ENCODE measurements around the gene CAPNS1. TPM values are rescaled to one million over a fixed set of nuclear protein-coding genes. Genes with fewer than 3 reads are reported as not detected.

The CAPNS1 gene
- 100 to 1,000 TPM; 529 to 603 (median 569) TPM for polyA plus RNA-seq (ENCODE audit: insufficient read length in 3 of 3)

GRCh38 chr19:36139473-36140303 lies at the start of gene CAPNS1:
Gene CAPNS1, plus strand, starts transcription at chr19:36140066. Its CDS starts 946 bp downstream, at chr19:36141012.
- DNase-seq (ENCODE audit: low read depth in 3 of 3, low spot score in 2 of 3) = peak; percentile 90 to 95 (median 94)

GRCh38 chr19:36090910-36091695 lies 48.8 kb upstream of the CAPNS1 start:
- DNase-seq (ENCODE audit: low read depth in 3 of 3, low spot score in 2 of 3) = no peak

GRCh38 chr19:36092566-36092965 lies 47.3 kb upstream of the CAPNS1 start:
- no peak for DNase-seq (ENCODE audit: low read depth in 3 of 3, low spot score in 2 of 3)

GRCh38 chr19:36093146-36093662 lies 46.7 kb upstream of the CAPNS1 start:
- no peak for DNase-seq (ENCODE audit: low read depth in 3 of 3, low spot score in 2 of 3)

- DNase-seq (ENCODE audit: low read depth in 3 of 3, low spot score in 2 of 3) = no peak
Measured at GRCh38 chr19:36093687-36094086, 46.2 kb upstream of the CAPNS1 start.

GRCh38 chr19:36097036-36097435 lies 42.8 kb upstream of the CAPNS1 start:
- no peak for DNase-seq (ENCODE audit: low read depth in 3 of 3, low spot score in 2 of 3)

- no peak for DNase-seq (ENCODE audit: low read depth in 3 of 3, low spot score in 2 of 3)
Measured at GRCh38 chr19:36099166-36099785, 40.6 kb upstream of the CAPNS1 start.

GRCh38 chr19:36100476-36100875 lies 39.4 kb upstream of the CAPNS1 start:
- DNase-seq (ENCODE audit: low read depth in 3 of 3, low spot score in 2 of 3) = no peak

- no peak for DNase-seq (ENCODE audit: low read depth in 3 of 3, low spot score in 2 of 3)
Measured at GRCh38 chr19:36101550-36102327, 38.1 kb upstream of the CAPNS1 start.

GRCh38 chr19:36103040-36103626 lies 36.7 kb upstream of the CAPNS1 start:
- DNase-seq (ENCODE audit: low read depth in 3 of 3, low spot score in 2 of 3) = no peak

DNA sequence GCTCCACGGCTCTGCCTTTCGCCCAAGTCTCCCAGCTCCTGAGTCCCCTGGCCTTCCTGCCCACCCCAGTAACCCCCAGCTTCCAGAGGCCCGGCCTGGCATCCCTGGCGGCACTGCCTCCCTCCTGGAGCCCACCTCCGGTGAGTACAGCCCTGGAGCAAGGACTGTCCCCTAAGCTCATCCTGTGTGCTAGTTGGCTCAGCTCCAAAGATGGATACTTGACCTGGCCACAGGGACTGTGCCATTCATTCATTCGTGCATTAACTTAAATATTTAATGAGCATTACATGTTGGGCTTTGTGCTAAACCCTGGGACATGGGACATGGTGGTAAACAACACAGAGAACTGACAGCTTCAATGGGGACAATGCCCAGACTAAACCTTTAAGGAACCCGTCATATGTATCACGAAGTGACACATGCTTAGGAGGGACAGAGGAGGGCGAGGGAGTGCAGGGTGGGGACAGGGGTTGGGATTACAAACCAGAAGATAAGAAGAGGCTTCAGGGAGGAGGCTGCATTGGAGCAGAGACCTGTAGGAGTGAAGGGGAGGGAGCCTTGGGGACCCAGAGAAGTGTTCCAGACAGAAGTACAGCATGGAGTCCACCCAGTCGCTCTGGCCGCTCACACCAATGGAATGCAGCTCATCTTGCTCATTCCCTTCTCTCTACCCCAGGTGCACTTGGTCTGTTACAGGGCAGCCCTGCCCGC lies 35.9 kb upstream of the CAPNS1 start:
- no peak for DNase-seq (ENCODE audit: low read depth in 3 of 3, low spot score in 2 of 3)

DNA sequence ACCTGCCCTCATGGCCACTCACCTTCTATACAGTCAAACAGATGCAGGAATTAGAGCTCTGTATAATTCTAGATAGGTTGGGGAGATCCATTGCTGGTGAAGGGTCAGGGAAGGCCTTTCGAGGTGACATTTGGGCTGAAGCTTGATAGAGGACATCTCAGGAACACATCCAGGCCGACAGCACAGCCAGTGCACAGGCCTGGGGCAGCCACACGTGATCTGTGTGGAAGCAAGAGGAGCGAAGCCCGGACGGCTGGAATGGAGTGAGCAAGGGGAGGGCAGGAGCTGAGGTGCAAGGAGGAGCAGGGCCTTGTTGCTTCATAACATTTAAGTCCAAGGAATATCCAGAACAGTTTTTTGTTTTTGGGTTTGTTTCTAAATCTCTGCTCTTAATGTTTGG lies 33.4 kb upstream of the CAPNS1 start:
- no peak for DNase-seq (ENCODE audit: low read depth in 3 of 3, low spot score in 2 of 3)

DNA sequence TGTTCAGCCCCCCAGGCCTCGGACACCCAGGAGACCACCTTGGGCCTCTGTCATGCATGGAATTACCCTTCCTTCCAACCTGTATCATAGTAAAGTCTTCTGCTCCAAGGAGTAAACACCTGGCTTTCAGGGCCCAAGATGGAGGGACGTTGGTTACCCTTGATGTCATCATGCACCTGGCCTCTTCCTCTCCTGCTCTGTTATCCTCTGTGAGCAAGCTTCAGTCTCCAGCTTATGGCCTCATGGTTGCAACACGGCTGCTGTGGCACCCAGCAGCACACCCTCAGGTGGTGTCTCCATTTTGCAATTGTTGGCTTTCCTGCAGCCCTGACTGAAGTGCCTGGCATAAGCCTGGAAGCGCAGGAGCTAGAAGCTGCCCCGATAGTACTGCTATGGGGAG lies 32.9 kb upstream of the CAPNS1 start:
- DNase-seq (ENCODE audit: low read depth in 3 of 3, low spot score in 2 of 3) = no peak

DNA sequence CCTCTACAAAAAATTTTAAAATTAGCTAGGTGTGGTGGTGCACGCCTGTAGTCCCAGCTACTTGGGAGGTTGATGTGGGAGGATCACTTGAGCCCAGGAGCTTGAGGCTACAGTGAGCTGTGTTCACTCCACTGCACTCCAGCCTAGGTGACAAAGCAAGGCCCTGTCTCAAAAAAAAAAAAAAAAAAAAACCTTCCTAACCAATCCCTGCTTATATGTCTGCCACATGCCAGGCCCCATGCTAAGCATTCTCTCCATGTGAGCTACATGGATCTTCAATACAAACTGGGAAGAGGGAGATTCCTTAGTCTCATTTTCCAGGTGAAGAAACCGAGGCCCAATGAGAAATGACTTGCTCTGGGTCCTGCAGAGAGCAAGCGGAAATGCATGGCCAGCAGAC lies 31.2 kb upstream of the CAPNS1 start:
- no peak for DNase-seq (ENCODE audit: low read depth in 3 of 3, low spot score in 2 of 3)

- DNase-seq (ENCODE audit: low read depth in 3 of 3, low spot score in 2 of 3) = no peak
Measured at GRCh38 chr19:36110487-36111199, 29.2 kb upstream of the CAPNS1 start, which contains the start of gene OVOL3. Gene OVOL3, plus strand, starts transcription at chr19:36111143. Its CDS starts 60 bp downstream, at chr19:36111203.

- no peak for DNase-seq (ENCODE audit: low read depth in 3 of 3, low spot score in 2 of 3)
Measured at GRCh38 chr19:36111200-36111539, 28.7 kb upstream of the CAPNS1 start.

- DNase-seq (ENCODE audit: low read depth in 3 of 3, low spot score in 2 of 3) = no peak
Measured at GRCh38 chr19:36112678-36113077, 27.2 kb upstream of the CAPNS1 start.

- DNase-seq (ENCODE audit: low read depth in 3 of 3, low spot score in 2 of 3) = no peak
Measured at GRCh38 chr19:36113425-36113824, 26.4 kb upstream of the CAPNS1 start.
